HEK293 (cell line): ENCODE results near the gene TRAF4.

Experiments used
- GLIS2 ChIP-seq: fragments of 450-650 bp; formaldehyde crosslinking; IDR thresholded peaks from 2 replicates; pipeline ENCODE4 v1.5.1; 2016; ENCODE audit warnings: missing biosample characterization, missing genetic modification characterization
- PATZ1 ChIP-seq: fragments of 450-650 bp; formaldehyde crosslinking; IDR thresholded peaks from 2 replicates; pipeline ENCODE4 v1.5.1; 2016; ENCODE audit warnings: missing biosample characterization, missing genetic modification characterization
- PRDM10 ChIP-seq: fragments of 450-650 bp; formaldehyde crosslinking; IDR thresholded peaks from 2 replicates; pipeline ENCODE4 v1.5.1; 2016; ENCODE audit warnings: missing biosample characterization, missing genetic modification characterization
- PRDM2 ChIP-seq: fragments of 450-650 bp; formaldehyde crosslinking; IDR thresholded peaks from 2 replicates; pipeline ENCODE4 v1.5.1; 2016; ENCODE audit warnings: missing biosample characterization, missing genetic modification characterization, borderline replicate concordance
- SP2 ChIP-seq: fragments of 450-650 bp; formaldehyde crosslinking; IDR thresholded peaks from 2 replicates; pipeline ENCODE4 v1.5.1; 2016; ENCODE audit warnings: missing biosample characterization, missing genetic modification characterization
- ZBTB10 ChIP-seq: fragments of 450-650 bp; formaldehyde crosslinking; IDR thresholded peaks from 2 replicates; pipeline ENCODE4 v1.5.1; 2016; ENCODE audit warnings: missing biosample characterization, missing genetic modification characterization
- ZFP37 ChIP-seq: fragments of 450-650 bp; formaldehyde crosslinking; IDR thresholded peaks from 2 replicates; pipeline ENCODE4 v1.5.1; 2016; ENCODE audit warnings: missing biosample characterization, missing genetic modification characterization
- ZIC2 ChIP-seq: fragments of 450-650 bp; formaldehyde crosslinking; IDR thresholded peaks from 2 replicates; pipeline ENCODE4 v1.5.1; 2016; ENCODE audit warnings: missing biosample characterization, missing genetic modification characterization
- ZNF335 ChIP-seq: fragments of 450-650 bp; formaldehyde crosslinking; conservative IDR thresholded peaks from 2 replicates; pipeline ENCODE4 v1.5.1; 2016; ENCODE audit warnings: missing biosample characterization, missing genetic modification characterization
- ZNF629 ChIP-seq: fragments of 450-650 bp; formaldehyde crosslinking; IDR thresholded peaks from 2 replicates; pipeline ENCODE4 v1.5.1; 2017; ENCODE audit warnings: missing biosample characterization, missing genetic modification characterization
- TF ChIP-seq, protein P1 (sequence below): fragments of 450-650 bp; formaldehyde crosslinking; IDR thresholded peaks from 2 replicates; pipeline ENCODE4 v1.5.1; 2017; ENCODE audit warnings: missing biosample characterization, missing genetic modification characterization

Gene TRAF4

GRCh38 chr17:28718333-28719020 is 25.3 kb upstream of the TRAF4 start (continued):
- TF ChIP-seq, protein P1, sequence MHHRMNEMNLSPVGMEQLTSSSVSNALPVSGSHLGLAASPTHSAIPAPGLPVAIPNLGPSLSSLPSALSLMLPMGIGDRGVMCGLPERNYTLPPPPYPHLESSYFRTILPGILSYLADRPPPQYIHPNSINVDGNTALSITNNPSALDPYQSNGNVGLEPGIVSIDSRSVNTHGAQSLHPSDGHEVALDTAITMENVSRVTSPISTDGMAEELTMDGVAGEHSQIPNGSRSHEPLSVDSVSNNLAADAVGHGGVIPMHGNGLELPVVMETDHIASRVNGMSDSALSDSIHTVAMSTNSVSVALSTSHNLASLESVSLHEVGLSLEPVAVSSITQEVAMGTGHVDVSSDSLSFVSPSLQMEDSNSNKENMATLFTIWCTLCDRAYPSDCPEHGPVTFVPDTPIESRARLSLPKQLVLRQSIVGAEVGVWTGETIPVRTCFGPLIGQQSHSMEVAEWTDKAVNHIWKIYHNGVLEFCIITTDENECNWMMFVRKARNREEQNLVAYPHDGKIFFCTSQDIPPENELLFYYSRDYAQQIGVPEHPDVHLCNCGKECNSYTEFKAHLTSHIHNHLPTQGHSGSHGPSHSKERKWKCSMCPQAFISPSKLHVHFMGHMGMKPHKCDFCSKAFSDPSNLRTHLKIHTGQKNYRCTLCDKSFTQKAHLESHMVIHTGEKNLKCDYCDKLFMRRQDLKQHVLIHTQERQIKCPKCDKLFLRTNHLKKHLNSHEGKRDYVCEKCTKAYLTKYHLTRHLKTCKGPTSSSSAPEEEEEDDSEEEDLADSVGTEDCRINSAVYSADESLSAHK (tag by site-specific recombination) = 0 out of 2 replicates have a peak, but pooled peaks have one; percentile 11
- TF ChIP-seq GLIS2 (tag by site-specific recombination) (0 out of 2 replicates have a peak, but pooled peaks have one; percentile 56), ZBTB10 (tag by site-specific recombination) (0 out of 2 replicates have a peak, but pooled peaks have one; percentile 8), PRDM10 (tag by site-specific recombination) (peak; percentile 96), PATZ1 (tag by site-specific recombination) (peak; percentile 4; the same call in 1 of the 2 replicates), ZFP37 (0 out of 2 replicates have a peak, but pooled peaks have one; percentile 56), SP2 (tag by site-specific recombination) (peak; percentile 3; the same call in 1 of the 2 replicates), ZNF629 (tag by site-specific recombination) (no peak), ZNF335 (tag by site-specific recombination) (peak; percentile 13; the same call in 1 of the 2 replicates), PRDM2 (tag by site-specific recombination) (no peak), ZIC2 (tag by site-specific recombination) (peak; percentile 15; the same call in 1 of the 2 replicates)
